Measurements from ENCODE around the gene PTK6.

PTK6 gene

DNA sequence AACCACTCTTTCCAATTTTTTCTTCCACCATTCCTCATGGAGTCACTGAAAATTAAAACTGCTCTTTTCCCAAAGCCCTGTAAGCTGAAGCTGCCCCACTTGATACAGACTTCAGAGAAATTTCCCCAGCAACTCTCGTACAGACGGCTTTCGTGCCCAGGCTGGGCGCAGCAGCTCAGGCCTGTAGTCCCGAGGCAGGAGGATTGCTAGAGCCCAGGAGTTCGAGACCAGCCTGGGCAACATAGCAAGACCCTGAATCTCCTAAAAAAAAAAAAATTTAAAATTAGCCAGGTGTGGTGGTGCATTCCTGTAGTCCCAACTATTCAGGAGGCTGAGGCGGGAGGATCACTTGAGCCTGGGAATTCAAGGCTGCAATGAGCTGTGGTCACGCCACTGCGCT, 10.0 kb downstream of the PTK6 start:
- no peak for TF ChIP-seq SIN3A (IDR thresholded peaks at IDR 0.05; ENCODE audit: borderline replicate concordance, insufficient read depth, low read length)
- TF ChIP-seq POLR2AphosphoS5 (IDR thresholded peaks at IDR 0.05; ENCODE audit: low read depth, low read length), result no peak
- TF ChIP-seq TAF1 (IDR thresholded peaks at IDR 0.05; ENCODE audit: borderline replicate concordance, insufficient read depth, low read length), result no peak
- TF ChIP-seq FOXP2 (optimal IDR thresholded peaks at IDR 0.05; ENCODE audit: borderline replicate concordance, extremely low read depth, extremely low read length, insufficient read depth), result no peak
- TF ChIP-seq, protein P1, sequence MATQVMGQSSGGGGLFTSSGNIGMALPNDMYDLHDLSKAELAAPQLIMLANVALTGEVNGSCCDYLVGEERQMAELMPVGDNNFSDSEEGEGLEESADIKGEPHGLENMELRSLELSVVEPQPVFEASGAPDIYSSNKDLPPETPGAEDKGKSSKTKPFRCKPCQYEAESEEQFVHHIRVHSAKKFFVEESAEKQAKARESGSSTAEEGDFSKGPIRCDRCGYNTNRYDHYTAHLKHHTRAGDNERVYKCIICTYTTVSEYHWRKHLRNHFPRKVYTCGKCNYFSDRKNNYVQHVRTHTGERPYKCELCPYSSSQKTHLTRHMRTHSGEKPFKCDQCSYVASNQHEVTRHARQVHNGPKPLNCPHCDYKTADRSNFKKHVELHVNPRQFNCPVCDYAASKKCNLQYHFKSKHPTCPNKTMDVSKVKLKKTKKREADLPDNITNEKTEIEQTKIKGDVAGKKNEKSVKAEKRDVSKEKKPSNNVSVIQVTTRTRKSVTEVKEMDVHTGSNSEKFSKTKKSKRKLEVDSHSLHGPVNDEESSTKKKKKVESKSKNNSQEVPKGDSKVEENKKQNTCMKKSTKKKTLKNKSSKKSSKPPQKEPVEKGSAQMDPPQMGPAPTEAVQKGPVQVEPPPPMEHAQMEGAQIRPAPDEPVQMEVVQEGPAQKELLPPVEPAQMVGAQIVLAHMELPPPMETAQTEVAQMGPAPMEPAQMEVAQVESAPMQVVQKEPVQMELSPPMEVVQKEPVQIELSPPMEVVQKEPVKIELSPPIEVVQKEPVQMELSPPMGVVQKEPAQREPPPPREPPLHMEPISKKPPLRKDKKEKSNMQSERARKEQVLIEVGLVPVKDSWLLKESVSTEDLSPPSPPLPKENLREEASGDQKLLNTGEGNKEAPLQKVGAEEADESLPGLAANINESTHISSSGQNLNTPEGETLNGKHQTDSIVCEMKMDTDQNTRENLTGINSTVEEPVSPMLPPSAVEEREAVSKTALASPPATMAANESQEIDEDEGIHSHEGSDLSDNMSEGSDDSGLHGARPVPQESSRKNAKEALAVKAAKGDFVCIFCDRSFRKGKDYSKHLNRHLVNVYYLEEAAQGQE (IDR thresholded peaks at IDR 0.05; ENCODE audit: insufficient read depth in 1 of 2, low read depth in 2 of 2, low read length in 2 of 2), result no peak

DNA sequence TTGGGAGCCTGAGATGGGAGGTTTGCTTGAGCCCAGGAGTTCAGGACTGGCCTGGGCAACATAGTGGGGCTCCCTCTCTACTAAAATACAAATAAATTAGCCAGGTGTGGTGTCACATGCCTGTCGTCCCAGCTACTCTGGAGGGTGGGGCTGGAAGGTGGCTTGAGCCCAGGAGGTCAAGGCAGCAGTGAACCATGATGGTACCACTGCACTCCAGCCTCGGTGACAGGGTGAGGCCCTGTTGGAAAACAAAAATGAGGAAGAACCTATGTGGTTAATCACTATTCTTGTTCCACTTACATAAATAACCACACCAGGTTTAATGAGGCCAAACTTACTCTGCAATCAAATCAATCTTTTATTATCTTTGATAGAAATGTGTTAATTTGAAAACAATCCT, 11.2 kb downstream of the PTK6 start:
- TF ChIP-seq SIN3A (IDR thresholded peaks at IDR 0.05; ENCODE audit: borderline replicate concordance, insufficient read depth, low read length) (no peak), TAF1 (IDR thresholded peaks at IDR 0.05; ENCODE audit: borderline replicate concordance, insufficient read depth, low read length) (no peak), POLR2AphosphoS5 (IDR thresholded peaks at IDR 0.05; ENCODE audit: low read depth, low read length) (no peak), FOXP2 (optimal IDR thresholded peaks at IDR 0.05; ENCODE audit: borderline replicate concordance, extremely low read depth, extremely low read length, insufficient read depth) (no peak)
- TF ChIP-seq, protein P1 (IDR thresholded peaks at IDR 0.05; ENCODE audit: insufficient read depth in 1 of 2, low read depth in 2 of 2, low read length in 2 of 2), result no peak

DNA sequence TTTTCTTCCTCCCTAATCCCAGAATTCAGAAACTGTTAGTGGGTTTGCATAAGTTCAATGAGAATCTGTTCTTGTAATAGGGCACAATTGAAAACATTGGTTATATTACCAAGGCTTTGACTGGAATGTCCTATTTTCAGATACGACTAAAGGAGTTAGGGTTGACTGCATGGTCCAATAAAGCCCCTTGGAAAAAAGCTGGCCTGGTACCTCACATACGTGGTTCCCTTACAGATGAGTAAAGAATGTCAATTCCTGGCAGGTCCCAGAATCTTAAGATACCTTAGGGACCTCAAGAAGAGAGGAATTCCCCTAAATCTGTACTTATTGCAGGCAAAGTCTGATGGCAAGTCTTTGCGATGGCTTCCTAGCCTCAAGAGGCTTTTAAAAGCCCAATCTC, 12.0 kb downstream of the PTK6 start:
- TF ChIP-seq, protein P1 (IDR thresholded peaks at IDR 0.05; ENCODE audit: insufficient read depth in 1 of 2, low read depth in 2 of 2, low read length in 2 of 2), result no peak
- TF ChIP-seq FOXP2 (optimal IDR thresholded peaks at IDR 0.05; ENCODE audit: borderline replicate concordance, extremely low read depth, extremely low read length, insufficient read depth), result no peak
- no peak; the same call in 1 of the 2 replicates for TF ChIP-seq POLR2AphosphoS5 (IDR thresholded peaks at IDR 0.05; ENCODE audit: low read depth, low read length)
- TF ChIP-seq TAF1 (IDR thresholded peaks at IDR 0.05; ENCODE audit: borderline replicate concordance, insufficient read depth, low read length), result no peak
- no peak for TF ChIP-seq SIN3A (IDR thresholded peaks at IDR 0.05; ENCODE audit: borderline replicate concordance, insufficient read depth, low read length)

DNA sequence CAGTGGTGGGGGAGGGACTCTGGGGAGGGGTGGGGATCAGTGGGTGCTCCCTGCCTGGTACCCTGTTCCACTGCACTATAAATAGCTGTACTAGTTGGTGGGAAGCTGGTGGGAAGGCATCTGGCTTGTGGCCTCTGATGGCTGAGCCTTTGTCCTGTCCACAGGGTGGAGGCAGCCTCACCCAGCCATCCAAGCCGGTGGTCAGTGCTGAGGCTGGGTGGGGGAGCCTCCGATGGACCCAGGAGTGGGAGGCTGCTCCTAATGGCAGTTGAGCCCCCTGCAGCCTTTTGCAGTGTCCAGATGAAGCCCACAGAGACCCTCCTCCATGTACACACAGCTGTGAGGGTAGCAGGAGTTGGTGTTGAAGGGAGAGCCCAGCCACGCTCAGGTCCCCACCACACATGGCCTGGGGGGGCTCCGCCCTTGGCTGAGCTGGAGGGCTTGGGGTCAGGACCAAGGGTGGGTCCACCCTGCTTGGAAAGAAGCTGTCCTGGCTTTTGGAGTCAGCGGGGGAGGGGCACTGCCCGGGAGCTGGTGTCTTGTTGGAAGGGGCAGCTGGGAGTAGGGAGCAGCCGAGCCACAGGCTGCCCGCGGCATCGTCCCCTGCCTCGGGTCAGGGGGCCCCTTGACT, 14.1 kb downstream of the PTK6 start:
- TF ChIP-seq FOXP2 (optimal IDR thresholded peaks at IDR 0.05; ENCODE audit: borderline replicate concordance, extremely low read depth, extremely low read length, insufficient read depth) (no peak), POLR2AphosphoS5 (IDR thresholded peaks at IDR 0.05; ENCODE audit: low read depth, low read length) (no peak), SIN3A (IDR thresholded peaks at IDR 0.05; ENCODE audit: borderline replicate concordance, insufficient read depth, low read length) (no peak)
- TF ChIP-seq, protein P1 (IDR thresholded peaks at IDR 0.05; ENCODE audit: insufficient read depth in 1 of 2, low read depth in 2 of 2, low read length in 2 of 2), result no peak
